ENCODE measurements around the gene OCLN.

GRCh38 chr5:69526660-69527059, 34.1 kb downstream of the OCLN start:
- TF ChIP-seq CTCF (conservative IDR thresholded peaks at IDR 0.05; ENCODE audit: low read depth, low read length) (no peak), EZH2 (IDR thresholded peaks at IDR 0.05; ENCODE audit: low read length, unreplicated experiment) (no peak), EZH2phosphoT487 (IDR thresholded peaks at IDR 0.05; ENCODE audit: borderline replicate concordance, low read length) (no peak)

Data from PC-3 (cell line).